Body of pancreas (tissue), 4 donors: ENCODE data around the gene ESCO1.

ENCODE experiments used
- CTCF ChIP-seq, 7 experiments: fragments of 450-650 bp in 4 of 7; fragments of 200-600 bp in 3 of 7; sonication (generic) in 3 of 7; IDR thresholded peaks; one replicate each; pipeline ENCODE4 v1.5.1; 2016 to 2019; ENCODE audit warnings: antibody characterized with exemption in 7 of 7
- POLR2A ChIP-seq, 3 donors: fragments of 450-650 bp; IDR thresholded peaks; one replicate each; pipeline ENCODE4 v1.6.1; 2016; ENCODE audit warnings: antibody characterized with exemption in 3 of 3, mild to moderate bottlenecking in 2 of 3

DNA sequence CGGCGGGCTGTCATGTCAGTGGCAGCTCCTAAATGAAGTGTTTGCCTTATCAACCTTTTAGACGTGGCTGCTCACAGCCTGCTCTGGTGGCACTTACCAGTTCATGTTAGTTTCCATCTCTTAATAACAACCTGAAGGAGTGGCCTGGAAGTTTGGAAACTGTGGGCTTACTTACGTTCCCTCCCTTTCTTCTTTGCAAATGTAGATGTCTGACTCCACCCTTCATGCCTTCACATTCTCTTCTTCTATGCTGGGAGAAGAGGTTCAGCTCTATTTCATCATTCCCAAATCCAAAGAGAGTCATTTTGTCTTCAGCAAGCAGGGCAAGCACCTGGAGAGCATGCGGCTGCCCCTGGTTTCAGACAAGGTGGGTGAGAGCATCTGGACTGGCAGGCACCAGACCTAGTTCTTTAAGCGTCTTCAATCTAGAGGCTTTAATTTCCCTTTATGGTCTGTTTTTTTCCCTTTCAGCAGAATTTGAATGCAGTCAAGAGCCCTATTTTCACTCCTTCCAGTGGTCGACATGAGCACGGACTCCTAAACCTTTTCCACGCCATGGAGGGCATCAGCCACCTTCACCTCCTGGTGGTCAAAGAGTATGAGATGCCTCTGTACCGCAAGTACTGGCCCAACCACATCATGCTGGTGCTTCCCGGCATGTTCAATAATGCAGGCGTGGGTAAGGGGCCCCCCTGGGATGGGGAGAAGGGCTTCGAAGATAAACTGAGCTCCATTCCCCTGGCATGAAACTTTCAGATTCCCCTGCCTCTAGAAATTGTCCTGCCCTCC lies 92.4 kb downstream of the ESCO1 start:
- no peak for TF ChIP-seq CTCF (IDR thresholded peaks at IDR 0.05)
- TF ChIP-seq POLR2A (IDR thresholded peaks at IDR 0.05), result no peak
